ENCODE data around the gene RFX6.

The RFX6 gene

DNA sequence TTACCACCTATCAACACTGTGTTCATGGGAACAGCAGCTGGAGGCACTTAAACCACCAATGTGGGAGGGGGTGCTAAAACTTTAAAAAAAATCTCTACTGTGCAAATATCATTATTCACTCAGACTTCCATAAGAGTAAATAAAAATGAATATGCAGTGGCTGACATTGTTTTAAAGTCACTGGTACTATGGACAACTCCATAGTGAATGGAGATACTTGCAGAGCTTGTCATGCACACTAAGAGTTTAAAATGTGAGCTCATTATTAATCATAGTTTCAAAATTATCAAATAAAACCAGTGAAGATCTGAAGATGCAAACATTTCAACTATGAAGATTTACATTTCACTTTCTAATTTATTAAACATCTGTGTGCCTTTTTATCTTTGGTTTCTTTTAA, 54.4 kb downstream of the RFX6 start:
- H3K9ac ChIP-seq (ENCODE audit: low read depth, low read length, poor library complexity): no peak overlapping the region
- no peak overlapping the region for H3K18ac ChIP-seq (ENCODE audit: low read length)
- no peak overlapping the region for H2BK15ac ChIP-seq (ENCODE audit: low read length)
- H3K23ac ChIP-seq (ENCODE audit: low read depth, low read length, poor library complexity): no peak overlapping the region
- peaks cover 0 to 1% of the 10 kb centered on the region in 2 donors for H3K9me3 ChIP-seq (replicated peaks in 1 of 2; ENCODE audit: control insufficient read depth in 2 of 2, insufficient read depth in 1 of 2, low read depth in 1 of 2, low read length in 2 of 2)
- no peak overlapping the region for H2BK120ac ChIP-seq (ENCODE audit: low read depth, low read length)
- peaks cover 0 to 2% (median 0%) of the 10 kb centered on the region in 3 experiments for H3K27me3 ChIP-seq (ENCODE audit: control insufficient read depth in 3 of 3, insufficient read depth in 3 of 3, low read depth in 1 of 3, low read length in 3 of 3)
- H3K79me1 ChIP-seq (ENCODE audit: low read depth, low read length): no peaks in the 10 kb centered on the region
- no peak overlapping the region for H3K4me3 ChIP-seq (ENCODE audit: low read length in 2 of 2)
- H3K14ac ChIP-seq (ENCODE audit: low read length): no peak overlapping the region
- H3K36me3 ChIP-seq (replicated peaks in 1 of 2; ENCODE audit: control insufficient read depth in 2 of 2, insufficient read depth in 2 of 2, low read length in 2 of 2): no peaks in the 10 kb centered on the region
- no peak for DNase-seq (ENCODE audit: low spot score)
- H2BK12ac ChIP-seq (ENCODE audit: low read length): no peak overlapping the region
- no peak overlapping the region for H3K27ac ChIP-seq (replicated peaks; ENCODE audit: low read length)
- H2BK5ac ChIP-seq (ENCODE audit: low read length): no peak overlapping the region
- H2AK5ac ChIP-seq (ENCODE audit: low read depth, low read length): no peak overlapping the region
- no peak overlapping the region for H3K4me2 ChIP-seq (ENCODE audit: insufficient read depth, low read length, poor library complexity, severe bottlenecking)
- H3K4ac ChIP-seq (ENCODE audit: low read length): no peak overlapping the region
- H4K8ac ChIP-seq (ENCODE audit: low read depth, low read length): no peak overlapping the region
- H3K4me1 ChIP-seq (ENCODE audit: control insufficient read depth in 2 of 2, insufficient read depth in 1 of 2, low read depth in 1 of 2, low read length in 2 of 2): no peaks in the 10 kb centered on the region
- H4K91ac ChIP-seq (ENCODE audit: low read depth, low read length, poor library complexity): no peak overlapping the region
- no peak overlapping the region for H2AFZ ChIP-seq (ENCODE audit: low read length)

DNA sequence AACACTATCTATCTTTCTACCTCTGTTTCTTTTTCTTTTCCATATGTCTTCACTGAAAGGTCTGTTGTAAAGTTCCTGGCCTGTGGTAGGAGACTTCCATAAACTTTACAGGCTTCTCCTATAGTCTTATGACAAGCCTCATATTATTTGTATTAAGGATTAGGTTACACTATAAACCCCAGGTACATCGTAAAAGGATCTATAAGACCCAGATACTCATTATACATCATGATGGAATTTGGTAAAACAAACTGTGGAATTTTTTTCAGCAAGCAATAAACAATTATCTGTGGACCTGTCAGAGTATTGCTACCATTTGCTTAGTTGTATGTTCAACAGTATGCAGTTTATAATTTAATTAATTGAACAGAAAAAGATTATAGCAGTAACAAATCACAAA, 55.5 kb downstream of the RFX6 start:
- WGBS, 2 donors (ENCODE audit: extremely low coverage in 2 of 2, insufficient read length in 2 of 2, insufficient replicate concordance in 1 of 2): no CpG with 5 or more reads among the region's 1 CpG
- Histone ChIP-seq H4K8ac (ENCODE audit: low read depth, low read length) (no peak overlapping the region), H3K27me3 (ENCODE audit: control insufficient read depth in 3 of 3, insufficient read depth in 3 of 3, low read depth in 1 of 3, low read length in 3 of 3) (no peaks in the 10 kb centered on the region), H2BK5ac (ENCODE audit: low read length) (no peak overlapping the region), H2AFZ (ENCODE audit: low read length) (no peak overlapping the region), H3K4me2 (ENCODE audit: insufficient read depth, low read length, poor library complexity, severe bottlenecking) (no peak overlapping the region), H3K9me3 (replicated peaks in 1 of 2; ENCODE audit: control insufficient read depth in 2 of 2, insufficient read depth in 1 of 2, low read depth in 1 of 2, low read length in 2 of 2) (no peaks in the 10 kb centered on the region), H3K4me3 (ENCODE audit: low read length in 2 of 2) (no peak overlapping the region), H2BK120ac (ENCODE audit: low read depth, low read length) (no peak overlapping the region), H3K14ac (ENCODE audit: low read length) (no peak overlapping the region), H3K23ac (ENCODE audit: low read depth, low read length, poor library complexity) (no peak overlapping the region), H3K27ac (replicated peaks; ENCODE audit: low read length) (no peak overlapping the region), H4K91ac (ENCODE audit: low read depth, low read length, poor library complexity) (no peak overlapping the region), H2BK12ac (ENCODE audit: low read length) (no peak overlapping the region), H3K36me3 (replicated peaks in 1 of 2; ENCODE audit: control insufficient read depth in 2 of 2, insufficient read depth in 2 of 2, low read length in 2 of 2) (no peaks in the 10 kb centered on the region), H2AK5ac (ENCODE audit: low read depth, low read length) (no peak overlapping the region), H3K9ac (ENCODE audit: low read depth, low read length, poor library complexity) (no peak overlapping the region), H2BK15ac (ENCODE audit: low read length) (no peak overlapping the region), H3K79me1 (ENCODE audit: low read depth, low read length) (no peaks in the 10 kb centered on the region), H3K18ac (ENCODE audit: low read length) (no peak overlapping the region), H3K4ac (ENCODE audit: low read length) (no peak overlapping the region), H3K4me1 (ENCODE audit: control insufficient read depth in 2 of 2, insufficient read depth in 1 of 2, low read depth in 1 of 2, low read length in 2 of 2) (no peaks in the 10 kb centered on the region)
- DNase-seq (ENCODE audit: low spot score): no peak

DNA sequence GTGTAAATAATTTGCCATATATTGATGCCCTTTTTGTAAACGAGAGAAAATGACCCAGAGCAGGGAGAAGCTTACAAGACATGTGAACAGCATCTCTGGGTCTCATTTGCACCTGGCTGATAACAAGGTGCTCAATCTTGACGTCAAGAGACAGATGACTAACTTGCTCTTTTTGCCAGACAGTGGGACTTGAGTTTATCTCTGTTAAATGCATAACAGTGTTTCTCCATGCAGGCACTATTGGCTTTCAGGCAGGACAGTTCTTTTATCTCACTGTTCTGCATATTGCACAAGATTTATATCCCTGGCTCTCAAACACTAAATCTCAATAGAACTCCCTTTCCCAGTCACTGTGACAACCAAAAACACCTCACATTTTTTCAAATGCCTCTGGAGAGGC, 56.4 kb downstream of the RFX6 start:
- no peak overlapping the region for H2AK5ac ChIP-seq (ENCODE audit: low read depth, low read length)
- H2BK120ac ChIP-seq (ENCODE audit: low read depth, low read length): no peak overlapping the region
- no peak overlapping the region for H3K4me2 ChIP-seq (ENCODE audit: insufficient read depth, low read length, poor library complexity, severe bottlenecking)
- H3K4me1 ChIP-seq (ENCODE audit: control insufficient read depth in 2 of 2, insufficient read depth in 1 of 2, low read depth in 1 of 2, low read length in 2 of 2): no peaks in the 10 kb centered on the region
- H2BK15ac ChIP-seq (ENCODE audit: low read length): no peak overlapping the region
- WGBS, 2 donors (ENCODE audit: extremely low coverage in 2 of 2, insufficient read length in 2 of 2, insufficient replicate concordance in 1 of 2): no CpG with 5 or more reads among the region's 2 CpGs
- no peak for DNase-seq (ENCODE audit: low spot score)
- H3K9ac ChIP-seq (ENCODE audit: low read depth, low read length, poor library complexity): no peak overlapping the region
- no peaks in the 10 kb centered on the region for H3K36me3 ChIP-seq (replicated peaks in 1 of 2; ENCODE audit: control insufficient read depth in 2 of 2, insufficient read depth in 2 of 2, low read length in 2 of 2)
- H3K27me3 ChIP-seq (ENCODE audit: control insufficient read depth in 3 of 3, insufficient read depth in 3 of 3, low read depth in 1 of 3, low read length in 3 of 3): no peaks in the 10 kb centered on the region
- H3K79me1 ChIP-seq (ENCODE audit: low read depth, low read length): no peaks in the 10 kb centered on the region
- H2BK12ac ChIP-seq (ENCODE audit: low read length): no peak overlapping the region
- no peak overlapping the region for H3K4me3 ChIP-seq (ENCODE audit: low read length in 2 of 2)
- no peak overlapping the region for H3K4ac ChIP-seq (ENCODE audit: low read length)
- H3K27ac ChIP-seq (replicated peaks; ENCODE audit: low read length): no peak overlapping the region
- no peak overlapping the region for H3K23ac ChIP-seq (ENCODE audit: low read depth, low read length, poor library complexity)
- H3K9me3 ChIP-seq (replicated peaks in 1 of 2; ENCODE audit: control insufficient read depth in 2 of 2, insufficient read depth in 1 of 2, low read depth in 1 of 2, low read length in 2 of 2): no peaks in the 10 kb centered on the region
- H2BK5ac ChIP-seq (ENCODE audit: low read length): no peak overlapping the region
- H4K91ac ChIP-seq (ENCODE audit: low read depth, low read length, poor library complexity): no peak overlapping the region
- H3K18ac ChIP-seq (ENCODE audit: low read length): no peak overlapping the region
- no peak overlapping the region for H3K14ac ChIP-seq (ENCODE audit: low read length)
- H4K8ac ChIP-seq (ENCODE audit: low read depth, low read length): no peak overlapping the region
- no peak overlapping the region for H2AFZ ChIP-seq (ENCODE audit: low read length)

DNA sequence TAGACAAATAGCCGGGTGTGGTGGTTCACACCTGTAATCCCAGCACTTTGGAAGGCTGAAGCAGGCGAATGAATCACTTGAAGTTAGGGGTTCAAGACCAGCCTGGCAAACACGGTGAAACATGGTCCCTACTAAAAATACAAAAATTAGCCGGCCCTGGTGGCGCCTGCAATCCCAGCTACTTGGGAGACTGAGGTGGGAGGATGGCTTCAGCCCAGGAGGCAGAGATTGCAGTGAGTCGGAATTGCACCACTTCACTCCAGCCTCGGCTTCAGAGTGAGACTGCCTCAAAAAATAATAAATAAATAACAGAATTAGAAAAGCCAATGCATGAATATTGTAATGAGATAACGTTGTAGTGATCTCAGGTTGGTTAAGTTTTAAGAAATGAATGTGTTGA, 61.3 kb downstream of the RFX6 start:
- no peak overlapping the region for H2AFZ ChIP-seq (ENCODE audit: low read length)
- H3K27me3 ChIP-seq (ENCODE audit: control insufficient read depth in 3 of 3, insufficient read depth in 3 of 3, low read depth in 1 of 3, low read length in 3 of 3): no peaks in the 10 kb centered on the region
- H4K91ac ChIP-seq (ENCODE audit: low read depth, low read length, poor library complexity): no peak overlapping the region
- H2AK5ac ChIP-seq (ENCODE audit: low read depth, low read length): no peak overlapping the region
- no peak overlapping the region for H3K4me3 ChIP-seq (ENCODE audit: low read length in 2 of 2)
- no peaks in the 10 kb centered on the region for H3K36me3 ChIP-seq (replicated peaks in 1 of 2; ENCODE audit: control insufficient read depth in 2 of 2, insufficient read depth in 2 of 2, low read length in 2 of 2)
- H3K4ac ChIP-seq (ENCODE audit: low read length): no peak overlapping the region
- no peak overlapping the region for H2BK15ac ChIP-seq (ENCODE audit: low read length)
- H3K18ac ChIP-seq (ENCODE audit: low read length): no peak overlapping the region
- H3K4me1 ChIP-seq (ENCODE audit: control insufficient read depth in 2 of 2, insufficient read depth in 1 of 2, low read depth in 1 of 2, low read length in 2 of 2): no peaks in the 10 kb centered on the region
- H2BK120ac ChIP-seq (ENCODE audit: low read depth, low read length): no peak overlapping the region
- no peak overlapping the region for H3K27ac ChIP-seq (replicated peaks; ENCODE audit: low read length)
- no peak overlapping the region for H3K4me2 ChIP-seq (ENCODE audit: insufficient read depth, low read length, poor library complexity, severe bottlenecking)
- 100% methylated on average over 1 of the region's 8 CpGs; no CpG with 5 or more reads in 1 of the 2 donors for WGBS, 2 donors (ENCODE audit: extremely low coverage in 2 of 2, insufficient read length in 2 of 2, insufficient replicate concordance in 1 of 2)
- no peaks in the 10 kb centered on the region for H3K79me1 ChIP-seq (ENCODE audit: low read depth, low read length)
- no peak overlapping the region for H3K9ac ChIP-seq (ENCODE audit: low read depth, low read length, poor library complexity)
- no peak overlapping the region for H2BK12ac ChIP-seq (ENCODE audit: low read length)
- no peaks in the 10 kb centered on the region for H3K9me3 ChIP-seq (replicated peaks in 1 of 2; ENCODE audit: control insufficient read depth in 2 of 2, insufficient read depth in 1 of 2, low read depth in 1 of 2, low read length in 2 of 2)
- no peak overlapping the region for H3K14ac ChIP-seq (ENCODE audit: low read length)
- H2BK5ac ChIP-seq (ENCODE audit: low read length): no peak overlapping the region
- H4K8ac ChIP-seq (ENCODE audit: low read depth, low read length): no peak overlapping the region
- H3K23ac ChIP-seq (ENCODE audit: low read depth, low read length, poor library complexity): no peak overlapping the region
- no peak for DNase-seq (ENCODE audit: low spot score)
